ENCODE data around the gene CNTNAP5.

DNA sequence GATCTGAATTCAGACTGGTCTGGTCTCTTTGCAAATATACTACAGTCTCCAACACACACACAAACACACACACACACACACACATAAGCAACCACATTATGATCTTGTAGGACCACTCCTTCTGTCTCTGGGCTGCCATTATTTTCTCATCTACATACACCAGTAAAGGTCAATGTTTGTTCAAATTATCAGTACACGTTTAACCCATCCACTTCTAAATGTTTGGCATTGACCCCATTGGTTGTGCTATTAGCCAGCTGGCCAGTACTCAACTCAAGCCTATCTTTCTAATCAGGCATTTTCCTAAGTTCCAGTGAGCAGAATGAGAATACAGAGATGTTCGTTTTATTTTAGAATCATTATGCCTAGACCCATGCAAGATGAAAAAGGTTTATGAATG lies 186.4 kb downstream of the CNTNAP5 start:
- no peak for TF ChIP-seq SUZ12 (IDR thresholded peaks at IDR 0.05; ENCODE audit: extremely low read depth, insufficient read depth, insufficient read length)
- no peak for TF ChIP-seq YY1 (IDR thresholded peaks at IDR 0.05; ENCODE audit: insufficient read depth, insufficient read length)
- no peak for TF ChIP-seq ZNF274 (IDR thresholded peaks at IDR 0.05; ENCODE audit: low read depth, low read length)
